ENCODE data around the gene DNAJC25.

The DNAJC25 gene

DNA sequence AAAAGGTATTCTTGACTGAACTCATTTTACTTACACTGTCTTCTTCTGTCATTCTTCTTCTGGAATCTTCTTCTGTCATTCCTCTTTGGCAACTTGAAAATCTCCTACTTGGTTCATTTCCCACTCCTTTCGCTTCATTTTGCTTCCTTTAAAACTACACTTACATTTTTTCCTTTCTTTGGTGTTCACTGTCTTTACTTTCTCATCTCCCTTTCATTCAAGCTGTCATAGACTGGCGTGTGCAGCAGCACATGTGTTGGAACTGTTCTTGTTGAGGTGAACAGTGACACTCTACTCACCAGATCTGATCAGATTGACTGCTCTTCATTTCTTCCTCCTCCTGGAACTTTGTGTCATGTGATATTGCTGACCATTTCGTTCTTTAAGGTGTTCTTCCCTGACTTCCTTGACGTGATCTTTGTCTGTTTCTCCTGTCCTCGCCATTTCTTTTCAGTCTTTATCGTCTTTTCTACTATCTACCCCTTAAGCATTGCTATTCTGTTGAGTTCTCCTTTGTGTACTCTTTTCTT, 6.4 kb downstream of the DNAJC25 start:
- Histone ChIP-seq H3K18ac (ENCODE audit: low read depth in 1 of 2, low read length in 2 of 2) (no peak overlapping the region), H2AFZ (ENCODE audit: low read depth, low read length) (no peak overlapping the region), H3K4ac (ENCODE audit: low read depth in 1 of 2, low read length in 2 of 2) (no peak overlapping the region), H4K91ac (ENCODE audit: low read length) (no peak overlapping the region), H3K4me2 (ENCODE audit: low read length, poor library complexity, severe bottlenecking) (no peak overlapping the region), H4K8ac (ENCODE audit: low read length) (no peak overlapping the region), H3K23ac (ENCODE audit: low read length in 2 of 2) (no peak overlapping the region), H2BK5ac (ENCODE audit: low read depth, low read length, poor library complexity, severe bottlenecking) (no peak overlapping the region), H2BK120ac (ENCODE audit: low read depth, low read length) (no peak overlapping the region), H3K27ac (ENCODE audit: low read length, poor library complexity, severe bottlenecking) (no peak overlapping the region), H3K4me1 (ENCODE audit: control insufficient read depth, insufficient read depth, low read depth, low read length) (no peaks in the 10 kb centered on the region), H2AK5ac (ENCODE audit: low read length, severe bottlenecking) (no peak overlapping the region), H3K27me3 (ENCODE audit: control insufficient read depth in 1 of 2, insufficient read depth in 1 of 2, low read length in 2 of 2) (no peaks in the 10 kb centered on the region), H2BK15ac (ENCODE audit: low read depth, poor library complexity, severe bottlenecking) (no peak overlapping the region), H3K79me1 (replicated peaks; ENCODE audit: low read length, poor library complexity, severe bottlenecking) (peaks cover 4% of the 10 kb centered on the region), H3K9ac (ENCODE audit: low read length) (no peak overlapping the region), H2BK12ac (ENCODE audit: low read length in 2 of 2) (no peak overlapping the region), H3K36me3 (ENCODE audit: control insufficient read depth in 1 of 2, insufficient read depth in 2 of 2, low read depth in 1 of 2, low read length in 2 of 2) (no peaks in the 10 kb centered on the region), H3K9me3 (ENCODE audit: control insufficient read depth, low read length) (no peaks in the 10 kb centered on the region), H3K4me3 (ENCODE audit: insufficient read depth in 1 of 2, low read depth in 1 of 2, low read length in 2 of 2) (no peak overlapping the region), H3K14ac (ENCODE audit: low read length in 2 of 2) (no peak overlapping the region)
- WGBS, result 96% methylated on average over 6 of the region's 6 CpGs
- DNase-seq, result no peak

DNA sequence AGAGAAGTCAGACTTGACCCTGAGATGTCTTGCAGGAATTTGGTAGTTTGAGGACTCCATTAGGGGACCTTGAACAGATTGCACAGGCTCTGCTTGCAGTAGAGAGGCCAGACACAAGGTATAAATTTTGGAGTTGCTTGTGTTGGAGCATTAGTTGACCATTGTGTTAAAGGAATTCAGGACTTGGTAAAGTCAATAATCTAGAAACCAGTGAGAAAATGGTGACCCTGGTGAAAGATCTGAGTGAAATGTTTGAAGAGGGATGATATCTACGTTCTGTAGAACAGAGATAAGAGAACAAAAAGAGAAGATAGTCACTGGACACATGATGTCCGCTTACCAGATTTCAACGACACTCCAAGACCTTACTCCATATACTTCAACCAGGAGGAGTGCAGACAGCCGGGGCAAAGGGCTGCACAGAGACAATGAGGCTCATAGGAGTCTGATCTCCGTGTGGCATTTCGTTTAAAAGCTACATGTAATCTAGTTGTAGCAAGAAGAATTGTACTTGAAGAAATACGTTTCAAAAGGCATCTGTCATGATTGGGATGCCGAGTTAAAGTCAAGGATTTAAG, 13.2 kb downstream of the DNAJC25 start:
- no peak for DNase-seq
- Histone ChIP-seq H2AK5ac (ENCODE audit: low read length, severe bottlenecking) (no peak overlapping the region), H4K8ac (ENCODE audit: low read length) (no peak overlapping the region), H3K14ac (ENCODE audit: low read length in 2 of 2) (no peak overlapping the region), H2BK120ac (ENCODE audit: low read depth, low read length) (no peak overlapping the region), H2AFZ (ENCODE audit: low read depth, low read length) (no peak overlapping the region), H3K18ac (ENCODE audit: low read depth in 1 of 2, low read length in 2 of 2) (no peak overlapping the region), H3K4me1 (ENCODE audit: control insufficient read depth, insufficient read depth, low read depth, low read length) (no peaks in the 10 kb centered on the region), H3K79me1 (replicated peaks; ENCODE audit: low read length, poor library complexity, severe bottlenecking) (peaks cover 18% of the 10 kb centered on the region), H2BK5ac (ENCODE audit: low read depth, low read length, poor library complexity, severe bottlenecking) (no peak overlapping the region), H3K23ac (ENCODE audit: low read length in 2 of 2) (no peak overlapping the region), H2BK15ac (ENCODE audit: low read depth, poor library complexity, severe bottlenecking) (no peak overlapping the region), H3K4me3 (ENCODE audit: insufficient read depth in 1 of 2, low read depth in 1 of 2, low read length in 2 of 2) (no peak overlapping the region), H2BK12ac (ENCODE audit: low read length in 2 of 2) (no peak overlapping the region), H3K36me3 (ENCODE audit: control insufficient read depth in 1 of 2, insufficient read depth in 2 of 2, low read depth in 1 of 2, low read length in 2 of 2) (peaks cover 2 to 36% of the 10 kb centered on the region in 2 experiments), H3K27ac (ENCODE audit: low read length, poor library complexity, severe bottlenecking) (no peak overlapping the region), H3K9ac (ENCODE audit: low read length) (no peak overlapping the region), H3K4me2 (ENCODE audit: low read length, poor library complexity, severe bottlenecking) (no peak overlapping the region), H4K91ac (ENCODE audit: low read length) (no peak overlapping the region), H3K27me3 (ENCODE audit: control insufficient read depth in 1 of 2, insufficient read depth in 1 of 2, low read length in 2 of 2) (no peaks in the 10 kb centered on the region), H3K9me3 (ENCODE audit: control insufficient read depth, low read length) (no peaks in the 10 kb centered on the region), H3K4ac (ENCODE audit: low read depth in 1 of 2, low read length in 2 of 2) (no peak overlapping the region)
- 97% methylated on average over 7 of the region's 8 CpGs for WGBS

DNA sequence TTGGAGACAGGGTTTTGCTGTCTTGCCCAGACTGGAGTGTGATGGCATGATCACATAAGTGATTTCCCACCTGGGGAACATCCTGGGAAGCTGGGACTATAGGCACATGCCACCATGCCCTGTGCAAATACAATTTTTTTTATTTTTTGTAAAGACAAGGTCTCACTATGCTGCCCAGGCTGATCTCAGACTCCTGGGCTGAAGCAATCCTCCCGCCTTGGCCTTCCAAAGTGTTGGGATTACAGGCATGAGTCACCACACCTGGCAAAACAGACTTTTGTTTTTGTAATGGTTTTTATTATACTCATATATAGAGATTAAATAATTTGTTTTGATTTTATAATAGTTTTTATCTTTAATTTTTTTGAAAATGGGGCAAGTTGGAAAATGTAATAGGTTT, 14.7 kb downstream of the DNAJC25 start:
- Histone ChIP-seq H2BK12ac (ENCODE audit: low read length in 2 of 2) (no peak overlapping the region), H2AK5ac (ENCODE audit: low read length, severe bottlenecking) (no peak overlapping the region), H2BK120ac (ENCODE audit: low read depth, low read length) (no peak overlapping the region), H3K18ac (ENCODE audit: low read depth in 1 of 2, low read length in 2 of 2) (no peak overlapping the region), H3K9ac (ENCODE audit: low read length) (no peak overlapping the region), H3K9me3 (ENCODE audit: control insufficient read depth, low read length) (no peaks in the 10 kb centered on the region), H3K4me1 (ENCODE audit: control insufficient read depth, insufficient read depth, low read depth, low read length) (no peaks in the 10 kb centered on the region), H3K23ac (ENCODE audit: low read length in 2 of 2) (no peak overlapping the region), H4K8ac (ENCODE audit: low read length) (no peak overlapping the region), H3K27me3 (ENCODE audit: control insufficient read depth in 1 of 2, insufficient read depth in 1 of 2, low read length in 2 of 2) (no peaks in the 10 kb centered on the region), H2BK15ac (ENCODE audit: low read depth, poor library complexity, severe bottlenecking) (no peak overlapping the region), H3K27ac (ENCODE audit: low read length, poor library complexity, severe bottlenecking) (no peak overlapping the region), H2AFZ (ENCODE audit: low read depth, low read length) (no peak overlapping the region), H3K4ac (ENCODE audit: low read depth in 1 of 2, low read length in 2 of 2) (no peak overlapping the region), H3K4me2 (ENCODE audit: low read length, poor library complexity, severe bottlenecking) (no peak overlapping the region), H4K91ac (ENCODE audit: low read length) (no peak overlapping the region), H3K36me3 (ENCODE audit: control insufficient read depth in 1 of 2, insufficient read depth in 2 of 2, low read depth in 1 of 2, low read length in 2 of 2) (peaks cover 2 to 50% of the 10 kb centered on the region in 2 experiments), H2BK5ac (ENCODE audit: low read depth, low read length, poor library complexity, severe bottlenecking) (no peak overlapping the region), H3K79me1 (replicated peaks; ENCODE audit: low read length, poor library complexity, severe bottlenecking) (peaks cover 18% of the 10 kb centered on the region), H3K4me3 (ENCODE audit: insufficient read depth in 1 of 2, low read depth in 1 of 2, low read length in 2 of 2) (no peak overlapping the region), H3K14ac (ENCODE audit: low read length in 2 of 2) (no peak overlapping the region)
- WGBS, result 100% methylated on average over 1 of the region's 1 CpG
- DNase-seq, result no peak

DNA sequence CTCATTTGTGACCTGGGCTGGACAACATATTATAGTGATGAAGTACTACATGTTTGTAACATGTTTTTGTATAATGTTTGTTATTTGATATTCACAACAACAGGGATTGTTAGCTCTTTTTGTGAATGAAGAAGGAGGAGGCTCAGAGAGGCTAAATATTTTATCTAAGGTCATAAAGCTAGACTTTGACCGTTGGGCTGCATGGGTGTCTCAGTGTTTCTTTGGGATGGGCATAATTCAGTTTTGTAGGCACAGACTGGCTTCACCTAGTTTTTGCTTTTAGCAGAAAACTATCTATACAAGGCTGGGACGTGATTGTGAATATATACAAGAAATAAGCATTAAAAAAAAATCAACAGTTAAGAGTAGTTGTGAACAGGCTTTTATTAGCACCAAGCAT, 15.3 kb downstream of the DNAJC25 start:
- H3K23ac ChIP-seq (ENCODE audit: low read length in 2 of 2), result no peak overlapping the region
- no peak overlapping the region for H3K18ac ChIP-seq (ENCODE audit: low read depth in 1 of 2, low read length in 2 of 2)
- no peak overlapping the region for H3K27ac ChIP-seq (ENCODE audit: low read length, poor library complexity, severe bottlenecking)
- no peak overlapping the region for H2BK15ac ChIP-seq (ENCODE audit: low read depth, poor library complexity, severe bottlenecking)
- no peak overlapping the region for H2BK12ac ChIP-seq (ENCODE audit: low read length in 2 of 2)
- H3K27me3 ChIP-seq (ENCODE audit: control insufficient read depth in 1 of 2, insufficient read depth in 1 of 2, low read length in 2 of 2), result no peaks in the 10 kb centered on the region
- no peak overlapping the region for H2AK5ac ChIP-seq (ENCODE audit: low read length, severe bottlenecking)
- H3K14ac ChIP-seq (ENCODE audit: low read length in 2 of 2), result no peak overlapping the region
- no peak overlapping the region for H4K8ac ChIP-seq (ENCODE audit: low read length)
- H3K9ac ChIP-seq (ENCODE audit: low read length), result no peak overlapping the region
- no peak overlapping the region for H3K4me3 ChIP-seq (ENCODE audit: insufficient read depth in 1 of 2, low read depth in 1 of 2, low read length in 2 of 2)
- no peak overlapping the region for H2BK120ac ChIP-seq (ENCODE audit: low read depth, low read length)
- no peak overlapping the region for H2AFZ ChIP-seq (ENCODE audit: low read depth, low read length)
- WGBS, result 100% methylated on average over 1 of the region's 2 CpGs
- H4K91ac ChIP-seq (ENCODE audit: low read length), result no peak overlapping the region
- peaks cover 2 to 50% of the 10 kb centered on the region in 2 experiments for H3K36me3 ChIP-seq (ENCODE audit: control insufficient read depth in 1 of 2, insufficient read depth in 2 of 2, low read depth in 1 of 2, low read length in 2 of 2)
- H3K4me2 ChIP-seq (ENCODE audit: low read length, poor library complexity, severe bottlenecking), result no peak overlapping the region
- H3K9me3 ChIP-seq (ENCODE audit: control insufficient read depth, low read length), result no peaks in the 10 kb centered on the region
- peaks cover 19% of the 10 kb centered on the region for H3K79me1 ChIP-seq (replicated peaks; ENCODE audit: low read length, poor library complexity, severe bottlenecking)
- H2BK5ac ChIP-seq (ENCODE audit: low read depth, low read length, poor library complexity, severe bottlenecking), result no peak overlapping the region
- H3K4ac ChIP-seq (ENCODE audit: low read depth in 1 of 2, low read length in 2 of 2), result no peak overlapping the region
- DNase-seq, result no peak
- H3K4me1 ChIP-seq (ENCODE audit: control insufficient read depth, insufficient read depth, low read depth, low read length), result no peaks in the 10 kb centered on the region
